Hepatocyte (in vitro differentiated cells): Measurements from ENCODE around the gene APBB1IP.

Experiments used
- EZH2 ChIP-seq: fragments of 200-600 bp; sonication (generic); IDR thresholded peaks from 2 replicates; pipeline ENCODE4 v1.6.1; 2016; ENCODE audit warnings: antibody characterized with exemption, mild to moderate bottlenecking, borderline replicate concordance
- TF ChIP-seq, protein P1 (sequence below): fragments of 200-600 bp; sonication (generic); IDR thresholded peaks from 2 replicates; pipeline ENCODE4 v1.5.1; 2016; ENCODE audit warnings: antibody characterized with exemption, mild to moderate bottlenecking; ENCODE audit not compliant: poor library complexity

DNA sequence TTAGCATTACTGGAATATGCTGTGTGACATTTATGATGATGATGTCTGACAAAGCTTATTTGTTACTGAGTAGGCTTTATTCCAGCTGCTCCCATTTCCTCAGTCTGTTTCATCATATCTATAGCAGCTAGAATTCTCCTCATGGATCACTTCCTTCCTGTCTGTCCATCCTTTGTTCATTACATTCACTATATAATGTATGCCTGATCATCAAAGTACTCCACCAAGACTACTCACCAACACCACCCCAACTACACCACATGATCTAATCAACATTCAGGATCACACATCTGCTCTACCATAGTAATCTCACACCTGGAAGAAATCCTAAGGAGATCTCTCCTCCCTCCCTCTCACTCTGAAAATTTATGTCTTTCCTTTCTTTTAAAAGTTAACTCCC lies 61.3 kb downstream of the APBB1IP start:
- no peak for TF ChIP-seq EZH2
- TF ChIP-seq, protein P1, sequence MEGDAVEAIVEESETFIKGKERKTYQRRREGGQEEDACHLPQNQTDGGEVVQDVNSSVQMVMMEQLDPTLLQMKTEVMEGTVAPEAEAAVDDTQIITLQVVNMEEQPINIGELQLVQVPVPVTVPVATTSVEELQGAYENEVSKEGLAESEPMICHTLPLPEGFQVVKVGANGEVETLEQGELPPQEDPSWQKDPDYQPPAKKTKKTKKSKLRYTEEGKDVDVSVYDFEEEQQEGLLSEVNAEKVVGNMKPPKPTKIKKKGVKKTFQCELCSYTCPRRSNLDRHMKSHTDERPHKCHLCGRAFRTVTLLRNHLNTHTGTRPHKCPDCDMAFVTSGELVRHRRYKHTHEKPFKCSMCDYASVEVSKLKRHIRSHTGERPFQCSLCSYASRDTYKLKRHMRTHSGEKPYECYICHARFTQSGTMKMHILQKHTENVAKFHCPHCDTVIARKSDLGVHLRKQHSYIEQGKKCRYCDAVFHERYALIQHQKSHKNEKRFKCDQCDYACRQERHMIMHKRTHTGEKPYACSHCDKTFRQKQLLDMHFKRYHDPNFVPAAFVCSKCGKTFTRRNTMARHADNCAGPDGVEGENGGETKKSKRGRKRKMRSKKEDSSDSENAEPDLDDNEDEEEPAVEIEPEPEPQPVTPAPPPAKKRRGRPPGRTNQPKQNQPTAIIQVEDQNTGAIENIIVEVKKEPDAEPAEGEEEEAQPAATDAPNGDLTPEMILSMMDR, result no peak
